Measurements from ENCODE around the gene KLHL13.

Gene KLHL13, protein sequence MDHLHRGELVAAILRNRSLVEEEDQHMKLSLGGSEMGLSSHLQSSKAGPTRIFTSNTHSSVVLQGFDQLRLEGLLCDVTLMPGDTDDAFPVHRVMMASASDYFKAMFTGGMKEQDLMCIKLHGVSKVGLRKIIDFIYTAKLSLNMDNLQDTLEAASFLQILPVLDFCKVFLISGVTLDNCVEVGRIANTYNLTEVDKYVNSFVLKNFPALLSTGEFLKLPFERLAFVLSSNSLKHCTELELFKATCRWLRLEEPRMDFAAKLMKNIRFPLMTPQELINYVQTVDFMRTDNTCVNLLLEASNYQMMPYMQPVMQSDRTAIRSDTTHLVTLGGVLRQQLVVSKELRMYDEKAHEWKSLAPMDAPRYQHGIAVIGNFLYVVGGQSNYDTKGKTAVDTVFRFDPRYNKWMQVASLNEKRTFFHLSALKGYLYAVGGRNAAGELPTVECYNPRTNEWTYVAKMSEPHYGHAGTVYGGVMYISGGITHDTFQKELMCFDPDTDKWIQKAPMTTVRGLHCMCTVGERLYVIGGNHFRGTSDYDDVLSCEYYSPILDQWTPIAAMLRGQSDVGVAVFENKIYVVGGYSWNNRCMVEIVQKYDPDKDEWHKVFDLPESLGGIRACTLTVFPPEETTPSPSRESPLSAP

DNA sequence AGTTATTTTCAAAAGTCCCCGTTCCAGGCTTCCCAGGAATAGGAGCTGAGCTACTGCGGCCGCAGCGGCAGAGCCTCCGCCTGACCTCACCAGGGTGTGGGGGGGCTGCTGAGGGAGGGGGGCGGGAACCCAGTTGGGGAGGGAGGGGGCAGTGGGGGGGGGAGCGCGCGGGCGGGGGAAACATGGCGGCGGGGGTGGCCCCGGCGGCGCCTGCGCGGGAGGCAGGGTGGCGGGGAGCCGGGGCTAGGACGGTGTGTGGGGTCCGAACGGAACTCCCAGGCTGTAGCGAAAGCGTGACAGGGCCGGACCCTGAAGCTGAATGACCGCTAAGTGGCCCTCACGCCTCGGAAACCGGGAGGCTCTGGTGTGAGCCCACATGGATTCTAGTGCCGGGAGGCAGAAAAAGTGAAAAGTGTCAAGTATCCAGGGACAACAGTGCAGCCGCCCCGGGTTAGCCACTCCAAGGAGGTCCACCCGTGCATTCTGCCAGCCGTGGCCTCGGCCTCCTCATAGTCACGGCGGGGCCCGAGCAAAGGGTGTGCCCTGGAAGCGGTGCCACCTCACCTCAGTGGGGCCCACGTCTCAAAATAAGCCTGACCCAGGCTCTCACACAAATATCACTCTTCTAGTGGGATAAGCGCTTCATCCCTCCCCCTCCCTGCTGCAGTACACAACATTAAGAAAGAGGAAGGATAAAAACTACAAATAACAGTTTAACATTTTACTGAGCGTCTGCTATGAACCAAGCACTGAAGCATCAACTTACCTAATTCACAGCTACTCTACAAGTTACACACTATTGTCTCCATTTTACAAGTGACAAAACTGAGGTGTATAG, at the start of gene KLHL13:
KLHL13 (minus strand) TSS at position 98 of the 838 bp plus-strand sequence. CDS start 88,337 bp downstream, outside the sequence.
- Histone ChIP-seq H2AFZ (ENCODE audit: low read length) (no peak within 1 kb of the TSS), H3K4me1 (ENCODE audit: insufficient read depth, low read length, poor library complexity, severe bottlenecking) (no peaks in the 10 kb centered on the region), H3K4me3 (ENCODE audit: low read length, poor library complexity, severe bottlenecking) (no peak within 1 kb of the TSS), H3K4me2 (ENCODE audit: low read depth, low read length, poor library complexity, severe bottlenecking) (no peak within 1 kb of the TSS), H3K9me2 (replicated peaks; ENCODE audit: low read depth, low read length) (no peaks in the 10 kb centered on the region), H3K79me2 (ENCODE audit: insufficient read depth, low read length) (no peaks in the 10 kb centered on the region), H3K36me3 (ENCODE audit: insufficient read depth, low read length) (no peaks in the 10 kb centered on the region), H3K9me3 (ENCODE audit: insufficient read depth, low read depth, low read length) (no peaks in the 10 kb centered on the region), H3K27me3 (ENCODE audit: insufficient read depth, low read length, poor library complexity, severe bottlenecking) (no peaks in the 10 kb centered on the region), H3F3A (ENCODE audit: low read depth) (no peaks in the 10 kb centered on the region), H3K9ac (ENCODE audit: low read depth, low read length, poor library complexity, severe bottlenecking) (no peak within 1 kb of the TSS), H4K20me1 (ENCODE audit: insufficient read depth, low read length, poor library complexity, severe bottlenecking) (no peaks in the 10 kb centered on the region)
- TF ChIP-seq, protein P1, sequence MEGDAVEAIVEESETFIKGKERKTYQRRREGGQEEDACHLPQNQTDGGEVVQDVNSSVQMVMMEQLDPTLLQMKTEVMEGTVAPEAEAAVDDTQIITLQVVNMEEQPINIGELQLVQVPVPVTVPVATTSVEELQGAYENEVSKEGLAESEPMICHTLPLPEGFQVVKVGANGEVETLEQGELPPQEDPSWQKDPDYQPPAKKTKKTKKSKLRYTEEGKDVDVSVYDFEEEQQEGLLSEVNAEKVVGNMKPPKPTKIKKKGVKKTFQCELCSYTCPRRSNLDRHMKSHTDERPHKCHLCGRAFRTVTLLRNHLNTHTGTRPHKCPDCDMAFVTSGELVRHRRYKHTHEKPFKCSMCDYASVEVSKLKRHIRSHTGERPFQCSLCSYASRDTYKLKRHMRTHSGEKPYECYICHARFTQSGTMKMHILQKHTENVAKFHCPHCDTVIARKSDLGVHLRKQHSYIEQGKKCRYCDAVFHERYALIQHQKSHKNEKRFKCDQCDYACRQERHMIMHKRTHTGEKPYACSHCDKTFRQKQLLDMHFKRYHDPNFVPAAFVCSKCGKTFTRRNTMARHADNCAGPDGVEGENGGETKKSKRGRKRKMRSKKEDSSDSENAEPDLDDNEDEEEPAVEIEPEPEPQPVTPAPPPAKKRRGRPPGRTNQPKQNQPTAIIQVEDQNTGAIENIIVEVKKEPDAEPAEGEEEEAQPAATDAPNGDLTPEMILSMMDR (conservative IDR thresholded peaks at IDR 0.05; ENCODE audit: low read length) = no peak
- TF ChIP-seq EZH2phosphoT487 (IDR thresholded peaks at IDR 0.05; ENCODE audit: borderline replicate concordance) = no peak

DNA sequence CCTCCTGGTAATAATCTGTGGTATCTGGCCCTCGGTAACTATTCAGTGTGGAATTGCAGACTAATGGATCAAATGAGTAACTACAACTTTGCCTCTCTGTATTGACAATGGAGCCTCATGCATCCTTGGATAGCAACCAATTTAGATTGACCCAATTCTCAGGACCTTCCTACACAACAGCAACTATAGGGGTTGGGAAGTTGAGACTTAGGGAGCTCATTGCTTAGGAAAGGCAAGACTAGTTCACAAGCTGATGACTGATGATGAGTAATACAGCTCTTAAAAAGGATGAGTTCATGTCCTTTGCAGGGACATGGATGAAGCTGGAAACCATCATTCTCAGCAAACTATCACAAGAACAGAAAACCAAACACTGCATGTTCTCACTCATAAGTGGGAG, 47.5 kb upstream of the KLHL13 start:
- H3F3A ChIP-seq (ENCODE audit: low read depth) = no peaks in the 10 kb centered on the region
- TF ChIP-seq EZH2phosphoT487 (IDR thresholded peaks at IDR 0.05; ENCODE audit: borderline replicate concordance) = no peak
- TF ChIP-seq, protein P1 (conservative IDR thresholded peaks at IDR 0.05; ENCODE audit: low read length) = no peak
- no peak overlapping the region for H3K4me2 ChIP-seq (ENCODE audit: low read depth, low read length, poor library complexity, severe bottlenecking)
- H3K27me3 ChIP-seq (ENCODE audit: insufficient read depth, low read length, poor library complexity, severe bottlenecking) = no peaks in the 10 kb centered on the region
- H2AFZ ChIP-seq (ENCODE audit: low read length) = no peak overlapping the region
- H3K9me3 ChIP-seq (ENCODE audit: insufficient read depth, low read depth, low read length) = no peaks in the 10 kb centered on the region
- H3K9me2 ChIP-seq (replicated peaks; ENCODE audit: low read depth, low read length) = no peaks in the 10 kb centered on the region
- H3K4me3 ChIP-seq (ENCODE audit: low read length, poor library complexity, severe bottlenecking) = no peak overlapping the region
- no peaks in the 10 kb centered on the region for H4K20me1 ChIP-seq (ENCODE audit: insufficient read depth, low read length, poor library complexity, severe bottlenecking)
- no peaks in the 10 kb centered on the region for H3K36me3 ChIP-seq (ENCODE audit: insufficient read depth, low read length)
- H3K9ac ChIP-seq (ENCODE audit: low read depth, low read length, poor library complexity, severe bottlenecking) = no peak overlapping the region
- no peaks in the 10 kb centered on the region for H3K79me2 ChIP-seq (ENCODE audit: insufficient read depth, low read length)
- H3K4me1 ChIP-seq (ENCODE audit: insufficient read depth, low read length, poor library complexity, severe bottlenecking) = no peaks in the 10 kb centered on the region

DNA sequence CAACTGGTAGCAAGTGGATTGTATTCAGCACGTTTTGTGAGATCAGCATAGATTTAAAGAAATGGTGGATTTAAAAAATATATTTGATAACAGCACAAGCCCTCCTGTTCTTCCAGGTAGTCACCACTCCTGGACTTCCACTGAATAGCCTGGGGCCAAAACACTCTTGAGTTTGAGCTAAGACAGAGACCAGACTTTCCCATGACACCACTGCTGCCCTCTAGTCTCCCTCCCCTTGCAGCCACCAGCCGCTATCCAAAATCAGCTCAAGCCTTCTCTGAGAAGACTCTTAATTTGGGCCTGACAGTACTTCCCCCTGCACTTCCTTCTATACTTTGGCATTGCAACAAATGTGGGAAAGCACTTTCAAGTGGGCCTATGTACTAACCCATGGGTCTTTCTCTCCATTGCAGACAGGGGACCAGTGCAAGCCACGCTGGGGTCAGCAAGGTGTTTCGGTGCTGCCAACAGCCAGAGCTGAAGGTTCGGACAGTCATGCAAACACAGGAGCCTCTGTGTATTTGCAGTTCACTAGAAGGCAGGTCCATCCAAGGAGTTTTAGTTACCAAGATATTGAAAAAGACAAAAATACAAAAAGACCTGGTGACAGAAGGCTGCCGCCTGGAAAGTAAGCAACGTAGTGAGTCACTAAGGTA, 40.5 kb upstream of the KLHL13 start:
- Histone ChIP-seq H3K27me3 (ENCODE audit: insufficient read depth, low read length, poor library complexity, severe bottlenecking) (no peaks in the 10 kb centered on the region), H3K4me1 (ENCODE audit: insufficient read depth, low read length, poor library complexity, severe bottlenecking) (no peaks in the 10 kb centered on the region), H4K20me1 (ENCODE audit: insufficient read depth, low read length, poor library complexity, severe bottlenecking) (no peaks in the 10 kb centered on the region), H3K9ac (ENCODE audit: low read depth, low read length, poor library complexity, severe bottlenecking) (no peak overlapping the region), H3K36me3 (ENCODE audit: insufficient read depth, low read length) (no peaks in the 10 kb centered on the region), H3K4me3 (ENCODE audit: low read length, poor library complexity, severe bottlenecking) (no peak overlapping the region), H3K9me2 (replicated peaks; ENCODE audit: low read depth, low read length) (no peaks in the 10 kb centered on the region), H3F3A (ENCODE audit: low read depth) (no peaks in the 10 kb centered on the region), H3K9me3 (ENCODE audit: insufficient read depth, low read depth, low read length) (no peaks in the 10 kb centered on the region), H2AFZ (ENCODE audit: low read length) (no peak overlapping the region), H3K4me2 (ENCODE audit: low read depth, low read length, poor library complexity, severe bottlenecking) (no peak overlapping the region), H3K79me2 (ENCODE audit: insufficient read depth, low read length) (no peaks in the 10 kb centered on the region)
- no peak for TF ChIP-seq EZH2phosphoT487 (IDR thresholded peaks at IDR 0.05; ENCODE audit: borderline replicate concordance)
- TF ChIP-seq, protein P1 (conservative IDR thresholded peaks at IDR 0.05; ENCODE audit: low read length) = no peak

Data from Loucy (cell line).